Stromal cell of bone marrow (primary cell): Measurements from ENCODE around the gene TFCP2L1.
"Not testable (repeated sequence)": the region's sequence is repeated elsewhere in the genome, so short reads cannot be mapped to it uniquely, and the experiment has no call there.

Source experiments
- DNase-seq: peaks from one replicate; pipeline ENCODE4 v3.0.0-alpha.2; 2012; ENCODE audit warnings: low read depth

Gene TFCP2L1

DNA sequence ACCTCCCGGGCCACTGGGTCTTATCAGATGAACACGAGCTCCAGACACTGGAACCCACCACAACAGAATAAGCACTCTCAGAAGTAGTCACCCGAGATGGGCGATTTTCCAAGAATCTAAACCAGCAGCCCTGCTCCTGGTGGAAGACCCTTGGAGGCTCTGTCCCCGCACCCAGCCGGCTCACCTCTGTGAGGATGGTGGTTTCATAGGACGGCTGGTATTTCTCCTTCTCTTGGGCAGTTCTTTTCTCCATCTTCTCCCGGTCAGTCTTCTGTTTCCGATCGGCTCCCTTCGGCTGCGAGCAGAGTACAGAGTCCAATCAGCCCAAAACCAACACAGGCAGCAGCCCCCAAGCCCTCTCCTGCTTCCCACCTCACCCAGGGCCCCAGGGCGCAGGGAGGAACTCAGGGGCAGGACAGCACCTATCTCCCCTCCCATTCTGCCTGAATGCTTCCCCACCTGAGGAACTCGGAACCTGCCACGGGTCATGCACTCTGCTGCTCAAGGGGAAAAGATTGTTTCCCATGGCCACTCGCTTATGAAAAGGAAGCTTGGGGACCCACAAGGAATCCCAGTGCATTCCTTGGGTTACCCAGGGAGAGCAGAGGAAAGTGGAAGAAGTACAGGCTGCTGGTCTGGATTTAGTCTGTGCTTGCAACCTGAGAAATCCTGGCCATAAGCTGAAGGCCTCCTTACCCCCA lies 42.7 kb downstream of the TFCP2L1 start:
- no peak for DNase-seq

DNA sequence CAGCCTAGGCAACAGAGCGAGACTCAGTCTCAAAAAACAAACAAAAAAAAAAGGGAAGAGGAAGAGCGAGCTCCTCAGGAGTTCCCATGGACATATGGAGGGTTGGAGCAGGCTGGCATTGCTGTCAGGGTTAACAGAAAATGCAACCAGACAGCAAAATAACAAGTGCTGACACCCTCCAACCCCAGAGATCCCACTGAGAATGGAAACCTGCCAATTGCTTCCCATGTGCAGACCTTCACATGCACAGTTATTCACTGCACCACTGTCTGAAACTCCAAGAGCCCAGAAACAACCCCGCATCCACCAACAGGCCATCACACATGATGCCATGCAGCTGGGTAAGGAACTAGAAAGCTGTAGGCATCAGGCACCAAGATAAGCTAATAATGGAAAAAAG lies 43.5 kb downstream of the TFCP2L1 start:
- no peak for DNase-seq

DNA sequence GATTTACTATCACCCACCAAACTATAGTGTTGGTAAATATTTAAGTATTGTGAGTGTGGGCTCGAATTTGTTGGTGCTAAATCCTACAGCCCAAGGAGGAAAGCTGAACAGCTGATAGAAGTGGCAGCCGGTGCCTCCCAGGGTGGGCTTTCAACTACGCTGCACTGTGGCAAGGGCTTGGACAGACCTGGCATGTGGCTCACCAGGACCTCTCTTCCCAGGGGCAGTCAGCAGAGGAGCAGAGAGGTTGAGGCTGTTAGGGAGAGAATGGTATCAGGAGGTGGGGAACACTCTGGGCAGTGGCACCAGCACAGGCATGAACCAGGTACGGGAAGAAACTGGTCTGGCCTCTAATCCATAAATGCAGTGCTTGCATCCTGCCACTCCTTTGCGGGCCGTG lies 44.6 kb downstream of the TFCP2L1 start:
- DNase-seq = no peak

DNA sequence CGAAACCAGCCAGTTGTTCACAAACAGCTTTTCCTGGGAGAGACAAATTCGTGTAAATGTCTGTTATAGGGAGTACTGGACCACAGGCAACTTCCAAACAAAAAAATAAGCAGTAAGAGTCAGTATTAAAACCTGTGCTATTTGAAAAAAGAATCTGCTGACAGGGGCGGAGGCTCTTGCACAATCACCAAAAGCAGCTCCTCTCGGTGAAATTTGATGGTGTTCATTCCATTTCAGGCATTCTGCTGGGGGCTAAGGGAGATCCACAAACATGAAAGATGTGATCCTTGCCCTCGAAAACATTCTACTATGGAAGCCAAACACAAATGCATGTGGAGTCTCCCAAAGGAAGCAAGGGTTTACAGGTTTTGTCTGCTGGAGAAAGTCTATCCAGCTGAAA lies 45.0 kb downstream of the TFCP2L1 start:
- DNase-seq = no peak

DNA sequence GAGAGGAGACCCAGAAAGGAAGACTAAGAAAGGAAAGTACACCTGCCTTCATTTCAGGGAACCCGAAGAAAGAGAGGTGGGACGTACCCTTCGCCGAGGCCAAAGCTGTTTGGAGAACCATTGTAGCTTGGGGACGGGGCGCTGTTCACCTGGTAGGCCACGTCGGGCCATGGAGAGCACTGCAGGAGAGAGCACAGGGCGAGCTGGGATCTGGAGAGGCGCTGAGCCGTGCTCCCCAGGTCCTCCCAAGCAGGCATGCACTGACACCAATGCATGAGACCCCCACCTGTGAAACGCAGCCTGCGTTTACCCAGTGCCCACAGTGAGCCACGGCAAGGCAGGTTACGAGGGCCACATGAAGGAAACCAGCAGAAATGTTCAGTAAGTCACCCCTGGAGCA lies 45.5 kb downstream of the TFCP2L1 start:
- no peak for DNase-seq

DNA sequence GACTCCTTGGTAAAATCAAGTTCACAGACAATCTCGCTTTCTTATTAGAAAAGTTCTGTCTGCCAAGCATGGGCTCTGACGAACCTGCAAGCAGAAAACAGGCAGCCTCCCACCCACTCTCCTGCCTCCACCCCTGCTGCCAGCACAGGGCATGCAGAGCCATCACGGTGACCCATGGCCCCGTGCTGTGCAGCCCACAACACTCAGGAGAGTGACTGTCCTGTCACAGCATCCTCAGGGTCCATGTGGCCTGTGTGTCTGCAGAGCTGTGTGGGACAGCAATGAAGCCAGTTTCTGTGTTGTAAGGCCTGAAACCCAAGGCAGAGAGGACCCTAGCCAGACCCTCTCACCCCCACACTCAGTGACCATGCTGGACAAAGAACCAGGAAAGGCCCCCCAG lies 46.2 kb downstream of the TFCP2L1 start:
- DNase-seq = no peak

DNA sequence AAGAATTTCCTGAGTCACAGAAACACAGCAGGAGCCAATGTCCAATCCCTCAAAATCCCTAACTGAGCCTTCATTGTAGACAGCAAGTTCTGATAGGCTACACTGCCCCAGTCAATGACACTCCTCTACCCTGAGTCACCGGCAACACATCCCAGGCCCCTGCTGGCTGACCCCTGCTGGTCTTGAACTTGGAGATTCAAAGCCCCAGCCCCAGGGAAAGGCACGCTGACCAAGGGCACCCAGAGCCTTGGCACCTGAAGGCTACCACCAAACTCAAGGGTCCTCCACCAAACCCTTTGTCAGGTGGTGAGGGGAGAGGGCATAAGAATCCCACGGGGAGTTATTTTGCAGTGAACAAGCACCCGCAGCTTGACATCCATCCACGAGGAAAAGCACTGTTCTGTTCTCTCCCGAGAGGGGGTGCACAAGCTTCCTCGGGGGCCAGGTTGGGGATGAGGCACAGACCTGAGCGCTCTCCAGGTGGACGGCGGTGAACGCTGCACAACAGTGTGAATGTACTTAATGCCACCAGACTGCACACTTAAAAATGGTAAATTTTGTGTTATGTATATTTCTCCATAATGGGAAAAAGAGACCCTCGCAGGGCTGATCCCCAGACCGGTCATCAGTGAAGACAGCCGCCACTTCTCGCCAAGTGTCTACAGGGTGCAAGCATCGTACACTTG lies 46.9 kb downstream of the TFCP2L1 start:
- no peak for DNase-seq

DNA sequence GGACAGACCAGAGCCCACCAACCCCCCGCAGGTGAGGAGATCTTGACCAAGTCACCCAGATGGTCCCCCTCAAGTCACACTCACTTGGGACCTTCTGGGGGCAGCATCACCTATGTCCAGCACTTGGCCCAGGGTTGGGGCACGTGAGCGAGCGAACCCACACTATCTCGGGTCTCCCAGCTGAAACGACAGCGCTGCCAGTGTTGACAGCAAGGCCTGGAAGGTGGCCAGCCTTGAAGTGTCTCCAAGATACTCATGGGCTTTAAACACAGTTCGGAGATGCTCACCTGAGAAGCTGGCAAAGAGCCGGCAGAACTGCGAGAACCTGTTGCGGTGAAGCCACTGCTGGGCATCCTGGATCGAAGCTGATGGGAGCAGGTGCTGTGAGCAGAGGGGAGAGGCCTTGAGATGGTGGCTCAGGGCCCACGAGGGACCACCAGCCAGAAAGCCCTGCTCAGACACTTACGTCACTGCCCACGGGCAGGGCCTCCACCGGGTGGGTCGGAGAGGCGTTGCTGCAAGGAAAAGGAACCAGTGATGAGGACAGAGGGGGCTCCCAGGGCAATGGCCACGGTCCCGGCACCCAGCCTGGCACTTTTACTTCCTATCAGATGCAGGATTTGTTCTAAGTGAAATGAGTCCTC lies 47.5 kb downstream of the TFCP2L1 start:
- no peak for DNase-seq

DNA sequence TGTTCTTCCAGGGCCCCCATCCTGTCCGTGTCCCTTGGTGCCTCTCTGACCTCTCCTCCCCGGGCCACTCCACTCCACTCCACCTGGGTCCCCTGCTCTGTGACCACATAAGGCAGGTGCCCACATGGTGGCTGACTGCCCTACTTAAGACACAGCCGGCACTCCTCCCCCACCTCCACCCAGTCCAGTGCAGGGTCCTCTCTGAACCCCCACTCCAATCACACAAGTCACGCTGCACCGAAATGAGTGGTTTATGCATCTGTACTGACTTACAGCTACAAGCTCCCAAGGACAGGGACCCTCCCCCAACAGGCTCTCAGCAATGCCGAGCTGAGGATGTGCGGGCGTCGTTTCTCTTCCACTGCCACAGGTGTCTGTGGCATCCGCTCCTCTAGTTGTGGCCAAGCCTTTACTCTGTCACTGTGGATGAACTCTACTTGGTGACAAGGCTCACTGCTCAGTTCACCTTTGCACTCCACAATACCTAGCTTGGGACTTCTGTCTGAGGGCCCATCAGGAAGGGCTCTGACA lies 48.3 kb downstream of the TFCP2L1 start:
- no peak for DNase-seq

DNA sequence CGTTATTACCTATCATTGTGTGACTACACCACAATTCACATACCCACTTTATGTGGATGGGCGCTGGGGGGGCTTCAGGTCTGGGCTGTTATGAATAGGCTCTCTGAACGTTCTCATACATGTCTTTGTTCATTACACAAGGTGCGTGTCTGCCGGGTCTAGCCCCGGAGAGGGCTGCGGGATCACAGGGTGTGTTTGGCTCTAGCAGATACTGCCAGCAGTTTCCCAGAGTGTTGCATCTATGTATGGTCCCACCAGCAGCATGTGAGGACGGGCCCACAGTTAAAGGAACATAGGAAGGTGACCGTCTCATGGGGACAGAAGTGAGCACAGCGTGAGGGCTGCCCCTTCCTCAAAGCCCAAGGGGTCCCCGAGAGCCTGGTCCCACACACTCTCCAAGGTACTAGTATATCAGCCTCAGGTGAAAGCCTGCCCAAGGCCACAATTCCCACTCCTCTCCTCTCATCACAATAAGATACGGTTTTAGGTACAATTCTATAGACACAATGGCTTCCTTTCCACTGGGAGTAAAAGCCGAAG lies 48.8 kb downstream of the TFCP2L1 start:
- DNase-seq = no peak

DNA sequence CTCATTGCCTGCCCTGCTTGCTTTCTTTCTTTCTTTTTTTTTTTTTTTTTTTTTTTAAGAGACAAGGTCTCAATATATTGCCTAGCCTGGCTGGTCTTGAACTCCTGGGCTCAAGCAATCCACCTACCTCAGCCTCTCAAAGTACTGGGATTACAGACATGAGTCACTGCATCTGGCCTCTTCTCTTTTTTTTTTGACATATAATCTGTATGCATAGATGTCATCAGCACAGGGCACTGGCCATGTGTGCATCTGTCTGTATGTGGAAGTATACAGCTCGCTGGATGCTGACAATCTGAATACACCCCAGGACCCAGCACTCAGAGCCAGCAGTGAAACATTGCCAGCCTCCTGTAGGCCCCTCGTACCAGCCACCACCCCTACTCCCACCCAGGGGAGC lies 49.5 kb downstream of the TFCP2L1 start:
- no peak for DNase-seq

DNA sequence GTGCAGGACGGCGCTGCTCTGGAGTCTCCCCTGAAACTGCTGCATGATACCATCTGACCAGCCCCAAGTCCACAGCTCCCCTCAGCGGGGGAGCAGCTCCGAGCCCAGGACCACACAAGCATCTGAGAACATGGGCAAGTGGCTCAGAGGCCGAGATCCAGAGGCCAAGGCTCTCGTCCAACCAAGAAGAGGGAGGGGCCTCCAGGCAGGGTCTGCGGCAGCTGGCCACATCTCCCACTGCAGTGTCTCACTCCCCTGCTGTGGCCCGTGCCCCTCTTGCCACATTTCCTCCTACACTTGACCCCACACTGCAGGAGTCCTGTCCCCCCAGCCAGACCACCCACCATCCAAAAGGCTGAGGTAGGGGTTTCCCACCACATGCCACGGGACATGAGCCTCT lies 50.2 kb downstream of the TFCP2L1 start:
- no peak for DNase-seq

DNA sequence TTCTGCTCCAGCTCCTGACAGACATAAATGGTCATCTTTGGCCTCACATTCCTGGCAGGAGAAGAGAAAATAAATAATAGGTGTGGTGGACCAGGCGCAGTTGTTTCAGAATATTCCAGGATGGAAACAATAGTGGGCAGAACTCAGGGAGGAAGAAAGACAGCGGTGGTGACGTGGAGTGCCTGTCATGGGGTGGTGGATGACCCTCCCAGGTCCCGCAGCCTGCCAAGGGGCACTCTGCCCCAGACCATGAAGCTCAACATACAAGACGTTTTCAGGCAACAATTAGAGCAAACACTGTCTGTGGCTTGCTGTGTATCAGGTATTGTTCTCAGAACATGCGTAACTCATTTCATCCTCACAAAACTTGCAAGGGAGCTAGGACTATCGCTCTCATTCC lies 50.9 kb downstream of the TFCP2L1 start:
- no peak for DNase-seq

DNA sequence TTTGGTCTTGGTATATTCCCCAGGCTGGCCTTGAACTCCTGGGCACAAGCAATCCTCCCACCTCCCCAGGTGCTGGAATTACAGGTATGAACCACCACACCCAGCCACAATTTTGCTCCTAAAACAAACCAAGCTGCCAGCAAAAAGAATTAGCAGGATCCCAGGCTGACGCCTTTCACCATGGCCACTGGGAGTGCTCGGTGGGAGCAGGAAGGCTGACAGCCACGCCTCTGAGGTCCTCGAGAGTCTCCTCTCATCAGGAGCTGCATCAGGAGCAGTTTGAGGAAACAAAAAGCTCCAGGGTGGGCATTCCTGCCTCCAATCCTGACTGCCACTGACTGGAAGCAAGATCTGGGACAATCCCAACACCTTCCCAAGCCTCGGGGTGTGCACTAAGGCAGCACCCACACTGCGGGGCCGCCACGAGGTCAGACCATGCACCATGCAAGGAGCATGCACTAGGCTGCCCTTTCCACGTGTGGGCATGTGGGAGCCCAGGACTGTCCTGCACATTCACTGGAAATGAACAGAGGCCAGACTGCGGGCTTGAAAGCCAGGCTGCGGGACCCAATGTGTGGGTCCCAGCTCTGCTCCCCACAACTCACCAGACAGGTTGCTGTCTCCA lies 51.4 kb downstream of the TFCP2L1 start:
- no peak for DNase-seq

DNA sequence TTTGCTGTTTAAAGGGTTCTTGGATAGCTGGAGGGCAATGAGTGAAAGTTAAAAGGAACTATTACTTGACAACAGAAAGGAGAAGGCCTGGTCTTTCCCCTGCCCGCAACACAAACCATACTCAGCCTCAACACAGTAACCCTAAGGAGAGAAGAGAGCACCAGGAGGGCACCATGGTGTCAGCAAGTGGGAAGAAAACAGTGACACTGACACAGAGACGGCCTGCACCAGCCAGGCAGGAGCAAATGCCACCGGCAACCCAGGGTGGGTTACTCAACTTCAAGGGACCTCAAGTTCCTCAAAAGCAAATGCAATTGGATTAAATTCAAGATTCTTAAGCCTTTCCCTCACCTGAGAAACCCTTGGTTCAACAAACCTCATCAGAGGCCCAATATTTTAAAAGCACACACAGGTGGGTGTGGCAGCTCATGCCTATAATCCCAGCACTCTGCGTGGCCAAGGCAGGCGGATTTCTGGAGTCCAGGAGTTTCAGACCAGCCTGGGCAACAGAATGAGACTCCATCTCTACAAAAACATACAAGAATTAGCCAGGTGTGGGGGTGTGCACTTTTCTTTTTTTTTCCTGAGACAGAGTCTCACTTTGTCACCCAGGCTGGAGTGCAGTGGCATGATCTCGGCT lies 52.3 kb downstream of the TFCP2L1 start:
- DNase-seq = no peak

DNA sequence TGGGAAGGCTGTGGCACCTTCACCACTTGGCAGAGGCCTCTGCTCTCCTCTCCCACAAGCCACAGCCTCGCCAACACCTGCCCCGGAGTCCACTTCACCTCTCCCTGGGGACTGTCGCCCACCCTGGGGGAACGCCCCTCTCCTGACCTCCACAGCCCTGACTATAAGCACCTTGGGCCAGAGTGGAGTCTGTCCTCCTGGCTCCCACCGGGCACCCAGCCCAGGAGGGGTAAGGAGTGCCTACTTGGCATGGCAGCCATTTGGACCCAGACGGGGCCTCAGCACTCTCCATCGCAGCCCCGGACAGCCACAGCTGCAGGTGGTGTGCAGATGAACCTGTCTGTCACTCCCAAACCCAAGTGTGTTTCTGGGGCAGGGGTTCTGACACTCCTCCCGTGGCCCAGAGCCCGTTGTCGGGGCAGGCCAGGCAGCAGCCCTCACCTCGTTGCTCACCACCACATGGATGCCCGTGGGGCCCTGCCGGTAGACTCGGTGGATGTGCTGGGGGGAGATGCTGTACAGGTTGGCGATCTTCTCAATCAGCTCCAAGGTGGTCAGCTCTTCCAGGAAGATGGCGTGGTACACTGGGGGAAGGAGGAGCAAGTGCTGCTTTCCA lies 53.5 kb downstream of the TFCP2L1 start:
- DNase-seq = no peak

DNA sequence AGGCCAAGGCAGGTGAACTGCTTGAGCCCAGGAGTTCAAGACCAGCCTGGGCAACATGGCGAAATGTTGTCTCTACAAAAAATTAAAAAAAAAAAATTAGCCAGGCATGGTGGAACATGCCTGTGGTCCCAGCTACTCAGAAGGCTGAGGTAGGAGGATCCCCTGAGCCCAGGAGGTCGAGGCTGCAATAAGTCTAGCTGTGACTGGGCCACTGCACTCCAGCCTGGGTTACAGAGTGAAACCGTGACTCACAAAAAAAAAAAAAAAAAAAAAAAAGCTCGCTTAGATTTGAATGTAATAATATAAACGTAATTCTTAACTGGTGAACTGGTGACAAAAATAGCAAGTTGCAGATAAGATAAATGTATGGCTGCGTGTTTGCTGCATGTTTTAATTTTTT lies 56.5 kb downstream of the TFCP2L1 start:
- DNase-seq = no peak

DNA sequence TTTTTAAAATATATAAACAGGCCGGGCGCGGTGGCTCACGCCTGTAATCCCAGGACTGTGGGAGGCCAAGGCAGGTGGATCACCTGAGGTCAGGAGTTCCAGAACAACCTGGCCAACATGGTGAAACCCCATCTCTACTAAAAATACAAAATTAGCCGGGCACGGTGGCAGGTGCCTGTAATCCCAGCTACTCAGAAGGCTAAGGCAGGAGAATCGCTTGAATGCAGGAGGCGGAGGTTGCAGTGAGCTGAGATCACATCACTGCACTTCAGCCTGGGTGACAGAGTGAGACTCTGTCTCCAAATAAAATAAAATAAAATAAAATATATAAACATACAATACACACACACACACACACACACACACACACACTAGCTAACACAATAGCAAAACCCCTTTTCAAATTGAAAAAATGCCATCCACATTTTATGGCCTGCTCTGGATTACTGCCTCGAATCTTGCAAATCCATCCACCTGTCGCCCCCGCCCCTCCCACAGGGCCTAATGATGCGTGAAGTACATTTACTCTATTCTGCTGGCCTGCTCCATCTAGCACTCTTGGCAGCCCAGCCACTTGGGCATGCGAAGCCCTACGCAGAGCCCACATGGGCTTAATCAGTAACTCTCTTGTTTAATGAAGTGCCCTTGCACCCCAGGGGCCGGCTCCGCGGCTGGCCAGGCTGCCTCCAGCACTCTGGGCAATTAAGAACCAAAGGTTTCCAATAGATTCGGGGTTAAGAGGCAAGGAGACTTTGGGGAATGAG lies 57.4 kb downstream of the TFCP2L1 start:
- DNase-seq = not testable (repeated sequence)

DNA sequence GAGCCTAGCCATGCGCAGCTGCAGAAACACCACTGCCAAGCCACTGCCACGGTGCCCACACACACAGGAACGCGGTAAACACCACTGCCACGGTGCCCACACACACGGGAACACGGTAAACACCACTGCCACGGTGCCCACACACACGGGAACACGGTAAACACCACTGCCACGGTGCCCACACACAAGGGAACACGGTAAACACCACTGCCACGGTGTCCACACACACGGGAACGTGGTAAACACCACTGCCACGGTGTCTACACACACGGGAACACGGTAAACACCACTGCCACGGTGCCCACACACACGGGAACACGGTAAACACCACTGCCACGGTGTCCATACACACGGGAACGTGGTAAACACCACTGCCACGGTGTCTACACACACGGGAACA lies 59.3 kb downstream of the TFCP2L1 start:
- not testable (repeated sequence) for DNase-seq

DNA sequence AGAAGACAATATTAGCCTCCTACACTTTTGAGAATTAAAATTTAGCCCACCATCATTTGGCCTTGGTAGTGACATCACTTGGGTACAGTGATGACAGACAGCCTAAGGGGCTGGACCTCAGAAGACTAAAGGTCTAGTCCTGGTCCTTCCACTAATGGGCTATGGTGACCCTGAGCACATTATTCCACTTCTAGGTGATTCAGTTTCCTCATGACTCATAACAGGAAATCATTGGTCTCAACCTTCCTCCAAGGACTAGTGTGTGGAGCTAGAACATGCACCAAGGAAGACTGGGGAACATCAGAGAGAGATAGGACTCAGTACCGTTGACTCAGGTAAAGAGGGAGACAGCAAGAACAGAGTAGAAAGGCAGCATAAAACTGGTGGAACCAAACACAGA lies 64.0 kb downstream of the TFCP2L1 start:
- DNase-seq = no peak

DNA sequence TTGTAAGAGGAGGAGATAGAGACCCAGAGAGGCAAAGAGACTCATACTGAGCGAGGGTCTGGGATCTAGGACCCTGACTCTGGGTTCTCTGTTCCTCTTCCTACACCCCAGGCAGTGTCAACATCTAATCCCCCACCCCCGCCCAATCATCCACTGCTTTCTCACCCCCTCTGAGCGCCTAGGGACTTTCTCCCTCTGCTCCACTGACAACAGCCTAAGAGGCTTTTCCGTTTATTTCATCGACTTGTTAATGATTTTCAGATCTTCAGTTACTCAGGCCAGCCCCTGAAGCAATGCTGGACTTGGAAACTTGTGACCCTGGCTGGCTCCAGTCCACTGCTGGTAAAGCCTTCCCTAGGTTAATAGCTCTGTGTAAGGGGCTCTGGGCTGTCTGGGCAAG lies 65.1 kb downstream of the TFCP2L1 start:
- DNase-seq = no peak
